OCI-LY1 (cell line): ENCODE data around the gene COL6A3.

ENCODE experiments used
- CTCF ChIP-seq: fragments of 200-600 bp; sonication (generic), shearing (Covaris generic); IDR thresholded peaks from 2 replicates; pipeline ENCODE4 v1.5.1; 2017; ENCODE audit warnings: mild to moderate bottlenecking, antibody characterized with exemption, low read length, moderate library complexity, mixed read lengths
- EZH2 ChIP-seq: fragments of 200-600 bp; sonication (generic), shearing (Covaris generic); IDR thresholded peaks from 2 replicates; pipeline ENCODE4 v1.8.0; 2017; ENCODE audit warnings: borderline replicate concordance, mixed run types, mild to moderate bottlenecking, antibody characterized with exemption, low read length, moderate library complexity, mixed read lengths

- TF ChIP-seq CTCF: no peak
- no peak for TF ChIP-seq EZH2
Measured at GRCh38 chr2:237282568-237283128, 131.3 kb downstream of the COL6A3 start.
